Fibroblast of lung (primary cell): Measurements from ENCODE around the gene IFNW1.

Experiments used
- EZH2 ChIP-seq: IDR thresholded peaks from 2 replicates; pipeline ENCODE4 v1.5.1; 2012; ENCODE audit warnings: low read length, control low read depth, mild to moderate bottlenecking; ENCODE audit errors: missing control alignments
- TF ChIP-seq, protein P1 (sequence below), 2 donors: IDR thresholded peaks in 1 of 2; conservative IDR thresholded peaks in 1 of 2; 1 replicate in 1 of 2; 2 replicates in 1 of 2; pipeline ENCODE4 v1.5.1; 2011 to 2012; ENCODE audit warnings: low read length in 2 of 2, control low read depth in 1 of 2, inconsistent platforms in 1 of 2, low read depth in 1 of 2, mild to moderate bottlenecking in 1 of 2

DNA sequence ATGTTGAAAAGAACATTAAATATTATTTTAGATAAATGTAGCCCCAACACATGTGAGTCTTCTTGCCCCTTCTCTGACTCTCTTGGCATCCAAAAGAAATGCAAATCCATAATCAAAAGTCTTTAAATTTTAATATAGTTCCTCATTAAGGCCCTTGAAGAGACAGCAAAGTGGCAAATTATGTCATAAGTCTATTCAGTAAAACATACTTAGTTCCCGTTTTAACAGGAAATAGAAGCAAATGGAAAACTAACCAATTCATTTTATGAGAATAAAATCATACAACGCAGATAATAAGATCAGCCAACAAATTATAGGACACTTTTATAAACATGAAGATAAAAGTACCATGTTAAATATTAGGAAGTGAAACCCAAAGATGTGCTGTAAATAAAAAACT is 43.8 kb downstream of the IFNW1 start:
- TF ChIP-seq, protein P1, sequence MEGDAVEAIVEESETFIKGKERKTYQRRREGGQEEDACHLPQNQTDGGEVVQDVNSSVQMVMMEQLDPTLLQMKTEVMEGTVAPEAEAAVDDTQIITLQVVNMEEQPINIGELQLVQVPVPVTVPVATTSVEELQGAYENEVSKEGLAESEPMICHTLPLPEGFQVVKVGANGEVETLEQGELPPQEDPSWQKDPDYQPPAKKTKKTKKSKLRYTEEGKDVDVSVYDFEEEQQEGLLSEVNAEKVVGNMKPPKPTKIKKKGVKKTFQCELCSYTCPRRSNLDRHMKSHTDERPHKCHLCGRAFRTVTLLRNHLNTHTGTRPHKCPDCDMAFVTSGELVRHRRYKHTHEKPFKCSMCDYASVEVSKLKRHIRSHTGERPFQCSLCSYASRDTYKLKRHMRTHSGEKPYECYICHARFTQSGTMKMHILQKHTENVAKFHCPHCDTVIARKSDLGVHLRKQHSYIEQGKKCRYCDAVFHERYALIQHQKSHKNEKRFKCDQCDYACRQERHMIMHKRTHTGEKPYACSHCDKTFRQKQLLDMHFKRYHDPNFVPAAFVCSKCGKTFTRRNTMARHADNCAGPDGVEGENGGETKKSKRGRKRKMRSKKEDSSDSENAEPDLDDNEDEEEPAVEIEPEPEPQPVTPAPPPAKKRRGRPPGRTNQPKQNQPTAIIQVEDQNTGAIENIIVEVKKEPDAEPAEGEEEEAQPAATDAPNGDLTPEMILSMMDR (conservative IDR thresholded peaks at IDR 0.05 in 1 of 2, IDR thresholded peaks at IDR 0.05 in 1 of 2; ENCODE audit: low read depth in 1 of 2, low read length in 2 of 2): no peak
- no peak for TF ChIP-seq EZH2
